ENCODE data around the gene FSHR. TPM values are rescaled to one million over a fixed set of nuclear protein-coding genes. Genes with fewer than 3 reads are reported as not detected.

The FSHR gene
- total RNA-seq, 1 donor from 2014 or later, result not detected

DNA sequence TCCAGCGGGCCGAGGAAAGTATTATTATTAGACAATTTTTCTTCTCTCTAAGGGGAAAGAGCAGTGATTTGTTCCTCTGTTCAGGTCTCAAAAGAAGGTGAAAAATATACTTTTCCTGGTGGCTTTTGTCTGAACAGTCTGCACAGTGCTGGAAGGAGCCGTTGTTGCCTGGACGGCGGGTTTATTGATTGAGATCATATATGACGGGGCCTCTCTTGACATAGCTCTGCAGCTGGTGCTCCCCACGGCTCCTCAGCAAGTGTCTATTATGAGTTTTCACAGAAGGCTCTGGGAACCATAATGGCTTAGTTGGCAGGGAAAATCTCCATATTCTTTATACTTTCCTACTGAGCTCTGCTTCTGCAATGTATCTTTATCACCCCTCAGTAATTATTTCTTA is 42.9 kb downstream of the FSHR start:
- no peak for DNase-seq (ENCODE audit: low spot score)
- H3K27ac Mint-ChIP-seq, result peak overlapping the region; percentile 97

GRCh38 chr2:49111006-49111405 is 43.3 kb downstream of the FSHR start:
- peaks cover 21% of the 10 kb centered on the region for H3K4me1 Mint-ChIP-seq
- DNase-seq (ENCODE audit: low spot score), result no peak
- H3K9me3 Mint-ChIP-seq, result no peaks in the 10 kb centered on the region
- Histone ChIP-seq H3K4me1 (peaks cover 10% of the 10 kb centered on the region), H3K27ac (no peak overlapping the region), H3K36me3 (no peaks in the 10 kb centered on the region), H3K9me3 (ENCODE audit: low read depth) (no peaks in the 10 kb centered on the region), H3F3A (ENCODE audit: low read depth) (no peaks in the 10 kb centered on the region), H3K4me3 (no peak overlapping the region), H3K9ac (no peak overlapping the region), H4K20me1 (ENCODE audit: low read depth) (no peaks in the 10 kb centered on the region), H2AFZ (replicated peaks) (no peak overlapping the region), H3K79me2 (ENCODE audit: low read depth) (no peaks in the 10 kb centered on the region), H3K4me2 (no peak overlapping the region), H3K27me3 (no peaks in the 10 kb centered on the region)
- H3K36me3 Mint-ChIP-seq, result no peaks in the 10 kb centered on the region
- H3K4me3 Mint-ChIP-seq, result no peak overlapping the region
- H3K27ac Mint-ChIP-seq, result peak overlapping the region; percentile 97
- peaks cover 9% of the 10 kb centered on the region for H3K27me3 Mint-ChIP-seq (ENCODE audit: insufficient read depth, low read depth)
- TF ChIP-seq EZH2 (IDR thresholded peaks at IDR 0.05) (no peak), EZH2phosphoT487 (IDR thresholded peaks at IDR 0.05) (no peak)
- TF ChIP-seq, protein P1, sequence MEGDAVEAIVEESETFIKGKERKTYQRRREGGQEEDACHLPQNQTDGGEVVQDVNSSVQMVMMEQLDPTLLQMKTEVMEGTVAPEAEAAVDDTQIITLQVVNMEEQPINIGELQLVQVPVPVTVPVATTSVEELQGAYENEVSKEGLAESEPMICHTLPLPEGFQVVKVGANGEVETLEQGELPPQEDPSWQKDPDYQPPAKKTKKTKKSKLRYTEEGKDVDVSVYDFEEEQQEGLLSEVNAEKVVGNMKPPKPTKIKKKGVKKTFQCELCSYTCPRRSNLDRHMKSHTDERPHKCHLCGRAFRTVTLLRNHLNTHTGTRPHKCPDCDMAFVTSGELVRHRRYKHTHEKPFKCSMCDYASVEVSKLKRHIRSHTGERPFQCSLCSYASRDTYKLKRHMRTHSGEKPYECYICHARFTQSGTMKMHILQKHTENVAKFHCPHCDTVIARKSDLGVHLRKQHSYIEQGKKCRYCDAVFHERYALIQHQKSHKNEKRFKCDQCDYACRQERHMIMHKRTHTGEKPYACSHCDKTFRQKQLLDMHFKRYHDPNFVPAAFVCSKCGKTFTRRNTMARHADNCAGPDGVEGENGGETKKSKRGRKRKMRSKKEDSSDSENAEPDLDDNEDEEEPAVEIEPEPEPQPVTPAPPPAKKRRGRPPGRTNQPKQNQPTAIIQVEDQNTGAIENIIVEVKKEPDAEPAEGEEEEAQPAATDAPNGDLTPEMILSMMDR (IDR thresholded peaks at IDR 0.05), result no peak

More for the DNA sequence above, 42.9 kb downstream of the FSHR start:
- Mint-ChIP-seq H3K36me3 (no peaks in the 10 kb centered on the region), H3K4me1 (peaks cover 21% of the 10 kb centered on the region), H3K4me3 (no peak overlapping the region), H3K27me3 (ENCODE audit: insufficient read depth, low read depth) (peaks cover 9% of the 10 kb centered on the region), H3K9me3 (no peaks in the 10 kb centered on the region)
- Histone ChIP-seq H3K9me3 (ENCODE audit: low read depth) (no peaks in the 10 kb centered on the region), H3K4me1 (peaks cover 10% of the 10 kb centered on the region), H3F3A (ENCODE audit: low read depth) (no peaks in the 10 kb centered on the region), H3K4me3 (no peak overlapping the region), H3K36me3 (no peaks in the 10 kb centered on the region), H3K27ac (no peak overlapping the region), H3K79me2 (ENCODE audit: low read depth) (no peaks in the 10 kb centered on the region), H4K20me1 (ENCODE audit: low read depth) (no peaks in the 10 kb centered on the region), H3K27me3 (no peaks in the 10 kb centered on the region), H3K9ac (no peak overlapping the region), H3K4me2 (no peak overlapping the region), H2AFZ (replicated peaks) (no peak overlapping the region)
- TF ChIP-seq, protein P1 (IDR thresholded peaks at IDR 0.05), result no peak
- TF ChIP-seq EZH2phosphoT487 (IDR thresholded peaks at IDR 0.05) (no peak), EZH2 (IDR thresholded peaks at IDR 0.05) (no peak)

- H3K27me3 ChIP-seq, result no peaks in the 10 kb centered on the region
- H2AFZ ChIP-seq (replicated peaks), result no peak overlapping the region
- H3K4me1 ChIP-seq, result peaks cover 10% of the 10 kb centered on the region
- H3K9me3 ChIP-seq (ENCODE audit: low read depth), result no peaks in the 10 kb centered on the region
- no peak overlapping the region for H3K9ac ChIP-seq
- no peaks in the 10 kb centered on the region for H4K20me1 ChIP-seq (ENCODE audit: low read depth)
- H3K9me3 Mint-ChIP-seq, result no peaks in the 10 kb centered on the region
- H3K36me3 Mint-ChIP-seq, result no peaks in the 10 kb centered on the region
- peak overlapping the region; percentile 9 for H3K27ac Mint-ChIP-seq
- TF ChIP-seq, protein P1 (IDR thresholded peaks at IDR 0.05), result no peak
- TF ChIP-seq EZH2 (IDR thresholded peaks at IDR 0.05), result no peak
- H3K4me3 Mint-ChIP-seq, result peak overlapping the region; percentile 11
- H3K4me3 ChIP-seq, result no peak overlapping the region
- H3F3A ChIP-seq (ENCODE audit: low read depth), result no peaks in the 10 kb centered on the region
- no peak overlapping the region for H3K27ac ChIP-seq
- no peak for DNase-seq (ENCODE audit: low spot score)
- H3K36me3 ChIP-seq, result no peaks in the 10 kb centered on the region
- H3K27me3 Mint-ChIP-seq (ENCODE audit: insufficient read depth, low read depth), result peaks cover 9% of the 10 kb centered on the region
- H3K4me2 ChIP-seq, result no peak overlapping the region
- H3K4me1 Mint-ChIP-seq, result peaks cover 21% of the 10 kb centered on the region
- no peaks in the 10 kb centered on the region for H3K79me2 ChIP-seq (ENCODE audit: low read depth)
Observed at GRCh38 chr2:49110571-49110970, 43.7 kb downstream of the FSHR start.
